GM23248 (cell line): ENCODE measurements around the gene PDE2A. TPM values are rescaled to one million over a fixed set of nuclear protein-coding genes. Genes with fewer than 3 reads are reported as not detected.

ENCODE experiments used
- DNase-seq: peaks from one replicate; pipeline ENCODE4 v3.0.0-alpha.2; 2015
- H2AFZ ChIP-seq: fragments of 200-600 bp; sonication (generic); 2 replicates; pipeline ENCODE4 v1.6.1; 2016; ENCODE audit warnings: antibody characterized with exemption
- H3F3A ChIP-seq: fragments of 200-600 bp; sonication (generic); 2 replicates; pipeline ENCODE4 v1.6.1; 2016; ENCODE audit warnings: mild to moderate bottlenecking, antibody characterized with exemption, mixed run types; ENCODE audit not compliant: insufficient read depth
- H3K27ac ChIP-seq: fragments of 200-600 bp; sonication (generic); 2 replicates; pipeline ENCODE4 v1.5.1; 2016; ENCODE audit warnings: mild to moderate bottlenecking
- H3K27me3 ChIP-seq: fragments of 200-600 bp; sonication (generic); replicated peaks from 2 replicates; pipeline ENCODE4 v1.6.1; 2016; ENCODE audit warnings: mild to moderate bottlenecking; ENCODE audit not compliant: insufficient read depth
- H3K36me3 ChIP-seq: fragments of 200-600 bp; sonication (generic); 2 replicates; pipeline ENCODE4 v1.6.1; 2016; ENCODE audit warnings: low read depth, mild to moderate bottlenecking
- H3K4me1 ChIP-seq: fragments of 200-600 bp; sonication (generic); 2 replicates; pipeline ENCODE4 v1.6.1; 2016; ENCODE audit warnings: mild to moderate bottlenecking; ENCODE audit not compliant: insufficient read depth
- H3K4me2 ChIP-seq: fragments of 200-600 bp; sonication (generic); one replicate; pipeline ENCODE4 v1.6.1; 2016; ENCODE audit warnings: mild to moderate bottlenecking; ENCODE audit not compliant: unreplicated experiment
- H3K4me3 ChIP-seq: fragments of 200-600 bp; sonication (generic); 2 replicates; pipeline ENCODE4 v1.5.1; 2016; ENCODE audit warnings: mild to moderate bottlenecking
- H3K79me2 ChIP-seq: fragments of 200-600 bp; sonication (generic); 2 replicates; pipeline ENCODE4 v1.6.1; 2016; ENCODE audit warnings: mild to moderate bottlenecking; ENCODE audit not compliant: insufficient read depth
- H3K9ac ChIP-seq: fragments of 200-600 bp; sonication (generic); 2 replicates; pipeline ENCODE4 v1.6.1; 2016; ENCODE audit warnings: mild to moderate bottlenecking
- H3K9me2 ChIP-seq: fragments of 200-600 bp; sonication (generic); 2 replicates; pipeline ENCODE4 v1.6.1; 2016; ENCODE audit warnings: mixed run types, mild to moderate bottlenecking, moderate library complexity; ENCODE audit not compliant: insufficient read depth
- H3K9me3 ChIP-seq: fragments of 200-600 bp; sonication (generic); one replicate; pipeline ENCODE4 v1.6.1; 2017; ENCODE audit warnings: low read depth
- H4K20me1 ChIP-seq: fragments of 200-600 bp; sonication (generic); 2 replicates; pipeline ENCODE4 v1.6.0; 2016; ENCODE audit not compliant: insufficient read depth
- EZH2 ChIP-seq: fragments of 200-600 bp; sonication (generic); IDR thresholded peaks from 2 replicates; pipeline ENCODE4 v1.6.1; 2018; ENCODE audit warnings: antibody characterized with exemption, mild to moderate bottlenecking; ENCODE audit not compliant: insufficient read depth, poor library complexity, severe bottlenecking
- EZH2phosphoT487 ChIP-seq: fragments of 200-600 bp; sonication (generic); IDR thresholded peaks from 2 replicates; pipeline ENCODE4 v1.6.1; 2018; ENCODE audit warnings: antibody characterized with exemption, moderate library complexity, mild to moderate bottlenecking, low read depth; ENCODE audit not compliant: insufficient read depth
- WGBS, 2 experiments: methylation state at CpG; one replicate each; pipeline ENCODE4 v1.1.6; 2015 to 2017; ENCODE audit warnings: low lambda C conversion rate in 2 of 2, low coverage in 1 of 2; ENCODE audit errors: missing lambda C conversion rate in 2 of 2; 5-methylcytosine and 5-hydroxymethylcytosine counted together
- in situ Hi-C: fragments of 300-500 bp; cut with MboI; formaldehyde crosslinking; loops from 2 replicates; pipeline ENCODE4 v1.15.0; 2020
- polyA plus RNA-seq: library from polyadenylated mRNA; unstranded; fragments of >200 nt; fragmentation: Nextera tagmentation; extraction: Ambion mirVana; gene quantifications from 2 replicates; pipeline ENCODE4 v1.2.1, GENCODE V29; 2016
- total RNA-seq: library from RNA; depleted of rRNA; stranded (reverse); fragments of >200 nt; shearing (Covaris generic); gene quantifications from 2 replicates; pipeline ENCODE4 v1.2.3, GENCODE V29; 2014

Gene PDE2A
- total and polyA plus RNA-seq, 2 experiments from 2014 or later, result 1.0 to 2.3 TPM

DNA sequence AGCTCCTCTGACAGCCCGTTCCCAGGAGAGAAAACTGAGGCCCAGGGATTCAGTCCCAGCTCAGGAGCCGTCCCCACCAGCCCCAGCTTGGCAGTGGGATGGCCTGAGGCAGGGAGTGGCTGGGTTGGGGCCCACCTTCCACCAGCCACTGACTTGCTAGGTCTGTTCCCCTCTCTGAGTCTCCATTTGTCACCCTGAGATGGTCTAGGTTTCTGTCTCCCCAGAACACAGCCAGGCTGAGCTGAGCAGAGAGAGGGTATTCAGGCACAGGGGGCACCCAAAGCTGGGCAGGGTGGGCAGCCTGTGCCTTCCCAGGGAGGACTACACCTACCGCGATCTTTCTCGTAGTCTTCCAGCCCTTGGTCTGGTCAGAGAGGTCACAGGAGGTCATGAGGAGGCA, 95.7 kb downstream of the PDE2A start:
- Histone ChIP-seq H3K27me3 (no peaks in the 10 kb centered on the region; the same call in none of the 2 replicates), H4K20me1 (no peaks in the 10 kb centered on the region), H2AFZ (no peak overlapping the region), H3F3A (no peaks in the 10 kb centered on the region), H3K9ac (no peak overlapping the region), H3K4me1 (no peaks in the 10 kb centered on the region), H3K4me2 (no peak overlapping the region), H3K27ac (no peak overlapping the region), H3K4me3 (no peak overlapping the region), H3K9me2 (no peaks in the 10 kb centered on the region), H3K79me2 (no peaks in the 10 kb centered on the region), H3K9me3 (no peaks in the 10 kb centered on the region), H3K36me3 (no peaks in the 10 kb centered on the region)
- in situ Hi-C loops, result no loop called here
- TF ChIP-seq EZH2 (no peak), EZH2phosphoT487 (no peak)
- DNase-seq, result no peak
- WGBS, 2 experiments, result 61 to 72% methylated on average over 5 of the region's 5 CpGs

DNA sequence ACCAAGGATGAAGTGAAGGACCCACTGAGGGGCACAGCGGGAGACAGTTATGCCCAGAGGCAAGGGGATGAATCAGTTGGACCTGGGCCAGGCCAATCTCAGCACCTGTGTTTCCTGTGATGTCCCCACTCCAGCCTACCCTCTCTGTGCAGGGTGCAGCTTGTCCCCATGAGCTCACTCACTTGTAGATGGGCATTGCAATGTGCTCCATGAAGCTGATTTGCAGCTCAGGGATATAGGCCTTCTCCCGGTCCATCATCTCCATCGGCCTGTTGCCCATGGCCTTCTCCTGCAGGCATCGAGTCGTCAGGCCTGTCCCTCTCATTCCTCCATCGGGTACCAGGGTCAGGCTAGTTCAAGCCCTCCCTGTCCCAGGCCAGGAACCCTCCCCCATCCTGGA, 96.2 kb downstream of the PDE2A start:
- in situ Hi-C loops, result no loop called here
- H3K27me3 ChIP-seq, result no peaks in the 10 kb centered on the region; the same call in none of the 2 replicates

DNA sequence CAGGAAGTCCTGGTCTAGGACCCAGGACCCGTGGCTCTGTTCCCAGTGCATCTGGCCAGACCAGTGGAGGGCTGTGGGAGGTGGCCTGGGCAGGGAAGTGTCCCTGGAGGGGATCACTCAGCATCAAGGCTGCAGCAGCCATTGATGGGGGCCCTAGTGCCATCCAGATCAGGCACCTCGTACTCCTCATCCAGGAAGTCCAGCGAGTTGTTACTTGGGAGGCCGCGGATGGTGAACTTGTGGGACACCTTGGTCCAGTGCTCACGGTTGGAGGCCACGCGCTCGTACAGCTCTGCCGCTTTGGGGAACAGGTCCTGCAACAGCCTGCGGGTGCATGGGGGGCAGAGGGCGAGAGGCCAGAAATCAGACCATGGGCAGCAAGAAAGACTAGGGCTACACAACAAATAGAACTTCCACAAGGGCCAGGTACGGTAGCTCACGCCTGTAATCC, 96.9 kb downstream of the PDE2A start:
- no peak for DNase-seq
- H3K4me3 ChIP-seq, result no peak overlapping the region
- H3K27me3 ChIP-seq, result no peaks in the 10 kb centered on the region; the same call in none of the 2 replicates
- in situ Hi-C loops, result no loop called here
- no peak for TF ChIP-seq EZH2
- TF ChIP-seq EZH2phosphoT487, result no peak
- H4K20me1 ChIP-seq, result no peaks in the 10 kb centered on the region
- H2AFZ ChIP-seq, result no peak overlapping the region
- no peak overlapping the region for H3K27ac ChIP-seq
- H3K9me3 ChIP-seq, result no peaks in the 10 kb centered on the region
- H3K4me2 ChIP-seq, result no peak overlapping the region
- no peaks in the 10 kb centered on the region for H3K79me2 ChIP-seq
- H3K9me2 ChIP-seq, result no peaks in the 10 kb centered on the region
- no peaks in the 10 kb centered on the region for H3K4me1 ChIP-seq
- H3K36me3 ChIP-seq, result no peaks in the 10 kb centered on the region
- no peak overlapping the region for H3K9ac ChIP-seq
- peaks cover 4% of the 10 kb centered on the region; the same call in 1 of the 2 replicates for H3F3A ChIP-seq
- 91% methylated on average over 14 of the region's 14 CpGs for WGBS, 2 experiments

More for the DNA sequence above, 96.2 kb downstream of the PDE2A start:
- no peak overlapping the region for H3K4me2 ChIP-seq
- H3K79me2 ChIP-seq, result no peaks in the 10 kb centered on the region
- TF ChIP-seq EZH2 (no peak), EZH2phosphoT487 (no peak)
- H3K9ac ChIP-seq, result no peak overlapping the region
- no peaks in the 10 kb centered on the region for H4K20me1 ChIP-seq
- no peak overlapping the region for H2AFZ ChIP-seq
- no peaks in the 10 kb centered on the region for H3F3A ChIP-seq
- no peak for DNase-seq
- no peaks in the 10 kb centered on the region for H3K9me2 ChIP-seq
- WGBS, 2 experiments, result 96 to 98% methylated on average over 6 of the region's 6 CpGs
- no peak overlapping the region for H3K4me3 ChIP-seq
- H3K27ac ChIP-seq, result no peak overlapping the region
- no peaks in the 10 kb centered on the region for H3K36me3 ChIP-seq
- no peaks in the 10 kb centered on the region for H3K4me1 ChIP-seq
- H3K9me3 ChIP-seq, result no peaks in the 10 kb centered on the region

DNA sequence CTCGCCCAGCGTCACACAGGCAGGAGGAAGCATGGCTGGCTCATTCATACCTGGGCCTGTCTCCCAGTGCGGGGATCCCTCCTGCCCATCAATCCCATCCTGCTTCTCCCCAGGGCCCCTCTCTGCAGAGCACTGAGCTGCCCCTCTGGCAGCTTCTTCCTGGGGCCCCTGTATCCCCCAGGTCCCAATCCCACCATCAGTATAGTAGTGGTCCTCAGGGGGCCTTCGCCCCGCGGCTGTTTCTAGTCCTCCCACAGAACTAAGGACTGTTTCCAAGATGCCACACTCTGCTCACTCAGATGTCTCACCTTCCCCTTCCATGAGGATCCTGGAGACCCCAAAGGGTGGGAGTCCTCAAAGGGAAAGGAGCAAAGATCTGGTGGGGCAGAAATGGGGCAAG, 97.6 kb downstream of the PDE2A start:
- Histone ChIP-seq H3K27ac (no peak overlapping the region), H3K27me3 (no peaks in the 10 kb centered on the region; the same call in none of the 2 replicates), H3K4me2 (no peak overlapping the region), H2AFZ (no peak overlapping the region), H3K4me1 (no peaks in the 10 kb centered on the region), H3K9ac (no peak overlapping the region), H3K79me2 (no peaks in the 10 kb centered on the region), H3K4me3 (no peak overlapping the region), H4K20me1 (no peaks in the 10 kb centered on the region), H3K36me3 (no peaks in the 10 kb centered on the region), H3K9me3 (no peaks in the 10 kb centered on the region), H3F3A (peaks cover 4% of the 10 kb centered on the region; the same call in 1 of the 2 replicates), H3K9me2 (no peaks in the 10 kb centered on the region)
- 79 to 83% methylated on average over 6 of the region's 6 CpGs for WGBS, 2 experiments
- no peak for DNase-seq
- in situ Hi-C loops, result no loop called here
- TF ChIP-seq EZH2phosphoT487, result no peak
- TF ChIP-seq EZH2, result no peak

DNA sequence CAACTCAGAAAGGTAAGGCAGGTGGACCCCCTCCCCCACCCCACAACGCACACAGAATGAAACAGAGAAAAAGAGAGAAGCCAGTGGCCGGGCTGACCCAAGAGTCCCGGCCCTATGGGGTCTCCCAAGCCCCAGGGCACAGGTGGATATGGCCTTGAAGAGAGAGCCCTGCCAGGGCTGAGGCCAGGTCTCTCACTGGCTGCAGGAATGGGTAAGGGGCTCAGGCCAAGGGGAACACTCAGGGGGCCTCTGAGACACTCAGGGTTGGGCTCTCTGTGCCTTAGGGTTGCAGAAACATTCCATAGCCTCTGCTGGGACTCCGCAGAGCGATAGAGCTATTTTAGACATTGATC, 98.0 kb downstream of the PDE2A start:
- in situ Hi-C loops, result no loop called here
- Histone ChIP-seq H3K27ac (no peak overlapping the region), H2AFZ (no peak overlapping the region), H3K79me2 (no peaks in the 10 kb centered on the region), H3K9me3 (no peaks in the 10 kb centered on the region), H3K4me2 (no peak overlapping the region), H3K36me3 (no peaks in the 10 kb centered on the region), H3F3A (peaks cover 4% of the 10 kb centered on the region; the same call in 1 of the 2 replicates), H3K4me3 (no peak overlapping the region), H3K9ac (no peak overlapping the region), H3K4me1 (no peaks in the 10 kb centered on the region), H3K27me3 (no peaks in the 10 kb centered on the region; the same call in none of the 2 replicates), H3K9me2 (no peaks in the 10 kb centered on the region), H4K20me1 (no peaks in the 10 kb centered on the region)
- WGBS, 2 experiments, result 79 to 81% methylated on average over 5 of the region's 5 CpGs
- no peak for DNase-seq
- TF ChIP-seq EZH2, result no peak
- TF ChIP-seq EZH2phosphoT487, result no peak
